GM12878 (cell line): ENCODE results near the gene SLC15A3. TPM values are rescaled to one million over a fixed set of nuclear protein-coding genes. Genes with fewer than 3 reads are reported as not detected.

Experiments used
- ATAC-seq: fragments of 200-7000 bp; cut with Tn5 transposase; 3 replicates; pipeline ENCODE4 v1.9.1; 2020; ENCODE audit warnings: mild to moderate bottlenecking, moderate library complexity
- BruUV-seq: library from RNA; stranded (reverse); fragments of 400-500 nt; replicated peaks from 2 replicates; lab custom pipeline; 2021; lab: Mats Ljungman, UMichigan
- CTCF ChIA-PET: fragments of 300-600 bp; sonication (Branson Sonifier 250); formaldehyde crosslinking; extraction: SDS; loops from one replicate; lab custom pipeline; 2021; ENCODE audit warnings: inconsistent platforms; lab: Yijun Ruan, JAX
- POLR2A ChIA-PET: fragments of 350-600 bp; formaldehyde crosslinking; extraction: SDS; loops from one replicate; lab custom pipeline; 2021; ENCODE audit warnings: inconsistent platforms; lab: Charles Lee
- RAD21 ChIA-PET: fragments of 300-600 bp; sonication (Branson Sonifier 250); formaldehyde crosslinking; loops from one replicate; lab custom pipeline; 2023; ENCODE audit warnings: antibody characterized with exemption; ENCODE audit not compliant: unreplicated experiment; lab: Charles Lee
- SMC1A ChIA-PET: fragments of 300-600 bp; sonication (Branson Sonifier 250); formaldehyde crosslinking; loops from one replicate; lab custom pipeline; 2023; ENCODE audit not compliant: unreplicated experiment, uncharacterized antibody; lab: Charles Lee
- DNase-seq: peaks from one replicate; pipeline ENCODE4 v3.0.0-alpha.2; 2011; ENCODE audit warnings: low read depth, low spot score
- FAIRE-seq: peaks from 3 replicates; lab custom pipeline; 2011; peaks lifted over from hg19 to GRCh38; lab: Jason Lieb, UNC
- H2AFZ ChIP-seq: 2 replicates; pipeline ENCODE4 v1.6.0; 2011; ENCODE audit warnings: low read depth, low read length, control low read depth; ENCODE audit not compliant: control insufficient read depth
- H3K27ac ChIP-seq: 2 replicates; pipeline ENCODE4 v1.5.1; 2011; ENCODE audit warnings: control low read depth; ENCODE audit not compliant: control insufficient read depth, insufficient read depth
- H3K27me3 ChIP-seq, 2 experiments: replicated peaks in 1 of 2; 2 replicates each; pipeline versions ENCODE4 v1.6.0 to v1.6.1; 2011; ENCODE audit warnings: low read length in 1 of 2; ENCODE audit not compliant: control insufficient read depth in 2 of 2, insufficient read depth in 2 of 2
- H3K36me3 ChIP-seq, 2 experiments: 2 replicates each; pipeline ENCODE4 v1.5.1; 2011; ENCODE audit warnings: low read length in 1 of 2; ENCODE audit not compliant: control insufficient read depth in 2 of 2, insufficient read depth in 2 of 2
- H3K4me1 ChIP-seq: 2 replicates; pipeline ENCODE4 v1.6.1; 2011; ENCODE audit warnings: mild to moderate bottlenecking, low read length, moderate library complexity, mixed read lengths; ENCODE audit not compliant: control insufficient read depth, insufficient read depth
- H3K4me2 ChIP-seq: 2 replicates; pipeline ENCODE4 v1.6.0; 2011; ENCODE audit warnings: control low read depth; ENCODE audit not compliant: control insufficient read depth, insufficient read depth
- H3K4me3 ChIP-seq: fragments of 200-600 bp; sonication (generic); 2 replicates; pipeline ENCODE4 v1.5.1; 2016
- H3K79me2 ChIP-seq: 2 replicates; pipeline ENCODE4 v1.6.0; 2011; ENCODE audit warnings: low read length; ENCODE audit not compliant: control insufficient read depth, insufficient read depth
- H3K9ac ChIP-seq: 2 replicates; pipeline ENCODE4 v1.8.0; 2011; ENCODE audit warnings: low read length, control low read depth, mixed read lengths; ENCODE audit not compliant: control insufficient read depth, insufficient read depth
- H3K9me3 ChIP-seq: replicated peaks from 3 replicates; pipeline ENCODE4 v1.5.1; 2011; ENCODE audit warnings: mild to moderate bottlenecking, low read length; ENCODE audit not compliant: control insufficient read depth, insufficient read depth
- H4K20me1 ChIP-seq: 2 replicates; pipeline ENCODE4 v1.6.0; 2011; ENCODE audit not compliant: control insufficient read depth, insufficient read depth
- ATF7 ChIP-seq: fragments of 450-650 bp; IDR thresholded peaks from 2 replicates; pipeline ENCODE4 v1.6.1; 2016; ENCODE audit warnings: low read depth, mild to moderate bottlenecking
- CBFB ChIP-seq: IDR thresholded peaks from 2 replicates; pipeline ENCODE4 v1.6.1; 2016; ENCODE audit warnings: antibody characterized with exemption, low read depth
- EGR1 ChIP-seq, 2 experiments: IDR thresholded peaks; 1 replicate in 1 of 2; 2 replicates in 1 of 2; pipeline ENCODE4 v1.6.1; 2011 to 2012; ENCODE audit warnings: low read depth in 2 of 2, low read length in 2 of 2, borderline replicate concordance in 1 of 2, mild to moderate bottlenecking in 1 of 2, moderate library complexity in 1 of 2
- JUND ChIP-seq: IDR thresholded peaks from 2 replicates; pipeline ENCODE4 v1.6.1; 2012; ENCODE audit warnings: low read depth, mild to moderate bottlenecking, low read length, improper control_type of control experiment, moderate library complexity
- KDM1A ChIP-seq: fragments of 200-600 bp; sonication (generic); IDR thresholded peaks from 2 replicates; pipeline ENCODE4 v1.6.1; 2016; ENCODE audit warnings: borderline replicate concordance
- KLF5 ChIP-seq: fragments of 450-650 bp; IDR thresholded peaks from 2 replicates; pipeline ENCODE4 v1.6.1; 2014; ENCODE audit warnings: mild to moderate bottlenecking; ENCODE audit not compliant: partially characterized antibody
- NR2C2 ChIP-seq: IDR thresholded peaks from 2 replicates; pipeline ENCODE4 v1.6.1; 2011; ENCODE audit warnings: borderline replicate concordance, low read depth; ENCODE audit not compliant: control insufficient read depth, insufficient read length
- NR2F1 ChIP-seq: fragments of 450-650 bp; conservative IDR thresholded peaks from 2 replicates; pipeline ENCODE4 v1.6.1; 2017; ENCODE audit warnings: mild to moderate bottlenecking
- TCF3 ChIP-seq: IDR thresholded peaks from 2 replicates; pipeline ENCODE4 v1.6.1; 2012; ENCODE audit warnings: low read depth, mild to moderate bottlenecking, low read length, borderline replicate concordance; ENCODE audit not compliant: insufficient read depth
- ZNF207 ChIP-seq: fragments of 450-650 bp; IDR thresholded peaks from 2 replicates; pipeline ENCODE4 v1.6.1; 2014; ENCODE audit warnings: antibody characterized with exemption, mild to moderate bottlenecking, borderline replicate concordance
- WGBS: methylation state at CpG from one replicate; pipeline ENCODE4 v1.1.6; 2016; ENCODE audit warnings: low lambda C conversion rate; ENCODE audit not compliant: insufficient replicate concordance, insufficient coverage; ENCODE audit errors: missing lambda C conversion rate; 5-methylcytosine and 5-hydroxymethylcytosine counted together
- in situ Hi-C: fragments of 300-500 bp; cut with MboI; formaldehyde crosslinking; loops from 9 replicates; pipeline ENCODE4 v1.14.3; 2018; ENCODE audit warnings: mixed read lengths
- intact Hi-C: fragments of 100-400 bp; cut with micrococcal nuclease; formaldehyde crosslinking; loops from one replicate; pipeline ENCODE4 v1.14.2; 2022; ENCODE audit not compliant: unreplicated experiment
- polyA plus RNA-seq, 11 experiments: library from polyadenylated mRNA; depleted of rRNA in 4 of 11; unstranded in 6 of 11; stranded (reverse) in 5 of 11; fragments of >200 nt; fragmentation: Nextera tagmentation in 4 of 11; fragmentation: Illumina TruSeq in 1 of 11; extraction: Ambion mirVana in 4 of 11; extraction: Trizol in 1 of 11; gene quantifications; 1 replicate in 1 of 11; 2 replicates in 10 of 11; pipeline versions ENCODE4 v1.2.1 to v1.2.3, GENCODE V29; 2011 to 2016; ENCODE audit warnings: inconsistent platforms in 2 of 11, missing spikeins in 2 of 11, low read depth in 1 of 11
- total RNA-seq, 4 experiments: library from RNA; depleted of rRNA in 3 of 4; stranded (reverse); fragments of >200 nt in 3 of 4; fragmentation: Illumina TruSeq in 1 of 4; extraction: Trizol in 1 of 4; gene quantifications; 2 replicates each; pipeline versions ENCODE4 v1.2.1 to v1.2.3, GENCODE V29; 2013 to 2021
- TF ChIP-seq, protein P1 (sequence below): fragments of 450-650 bp; IDR thresholded peaks from 2 replicates; pipeline ENCODE4 v1.6.1; 2017; ENCODE audit warnings: low read depth, mild to moderate bottlenecking, moderate library complexity

The SLC15A3 gene
- total and polyA plus RNA-seq, 10 of the 15 experiments (the other 5 are each of a cell fraction or from before 2014, with no cell fraction given): 17.7 to 102 (median 55.8) TPM

DNA sequence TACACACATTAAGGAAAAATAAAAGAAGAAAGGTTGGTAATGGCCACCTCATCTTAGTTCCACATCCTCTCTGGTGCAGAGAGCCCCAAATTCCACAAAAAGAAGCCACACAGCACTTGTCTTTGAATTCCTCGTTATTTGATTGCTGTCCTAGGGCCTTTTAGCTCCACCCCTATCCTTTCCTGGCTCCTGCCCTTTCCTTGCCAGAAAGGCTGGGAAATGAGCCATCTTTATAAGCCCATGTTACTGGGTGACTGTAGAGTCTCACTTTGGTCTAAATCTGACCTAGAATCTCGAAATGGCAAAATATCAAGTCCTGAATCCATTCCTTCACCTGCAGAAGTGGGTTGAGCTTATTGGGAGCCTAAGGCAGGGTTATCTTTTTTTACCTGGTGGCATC lies 32.0 kb downstream of the SLC15A3 start (continued):
- TF ChIP-seq JUND: no peak
- TF ChIP-seq, protein P1, sequence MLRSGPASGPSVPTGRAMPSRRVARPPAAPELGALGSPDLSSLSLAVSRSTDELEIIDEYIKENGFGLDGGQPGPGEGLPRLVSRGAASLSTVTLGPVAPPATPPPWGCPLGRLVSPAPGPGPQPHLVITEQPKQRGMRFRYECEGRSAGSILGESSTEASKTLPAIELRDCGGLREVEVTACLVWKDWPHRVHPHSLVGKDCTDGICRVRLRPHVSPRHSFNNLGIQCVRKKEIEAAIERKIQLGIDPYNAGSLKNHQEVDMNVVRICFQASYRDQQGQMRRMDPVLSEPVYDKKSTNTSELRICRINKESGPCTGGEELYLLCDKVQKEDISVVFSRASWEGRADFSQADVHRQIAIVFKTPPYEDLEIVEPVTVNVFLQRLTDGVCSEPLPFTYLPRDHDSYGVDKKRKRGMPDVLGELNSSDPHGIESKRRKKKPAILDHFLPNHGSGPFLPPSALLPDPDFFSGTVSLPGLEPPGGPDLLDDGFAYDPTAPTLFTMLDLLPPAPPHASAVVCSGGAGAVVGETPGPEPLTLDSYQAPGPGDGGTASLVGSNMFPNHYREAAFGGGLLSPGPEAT: no peak
- TF ChIP-seq CBFB: no peak
- no peak for TF ChIP-seq TCF3
- TF ChIP-seq KDM1A: no peak
- TF ChIP-seq EGR1 (IDR thresholded peaks at IDR 0.05; ENCODE audit: borderline replicate concordance in 1 of 2, low read depth in 2 of 2, low read length in 2 of 2): no peak
- no peak for TF ChIP-seq KLF5
- TF ChIP-seq, all 136 proteins: peak for 0

DNA sequence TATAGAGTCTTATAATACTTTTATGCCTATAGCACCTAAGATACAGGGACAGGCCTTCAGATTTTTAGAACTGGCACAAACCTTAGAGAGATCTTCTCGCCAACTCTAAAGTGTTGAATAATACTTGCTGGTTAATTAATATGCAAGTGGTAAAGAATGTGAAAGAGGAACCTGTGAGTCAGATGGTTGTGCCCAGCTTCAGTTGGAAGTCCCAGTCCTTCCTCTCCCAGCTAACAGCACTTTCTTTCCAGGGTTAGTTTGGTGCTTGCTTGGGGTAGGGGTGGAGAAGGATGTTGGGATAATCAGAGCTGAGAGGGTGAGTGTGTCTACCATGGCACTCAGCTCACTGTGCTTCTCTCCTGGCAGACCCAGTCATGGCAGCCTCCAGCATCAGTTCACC lies 32.7 kb downstream of the SLC15A3 start:
- Histone ChIP-seq H3K27ac (no peak overlapping the region), H4K20me1 (no peaks in the 10 kb centered on the region), H2AFZ (no peak overlapping the region), H3K4me3 (no peak overlapping the region), H3K4me1 (peaks cover 29% of the 10 kb centered on the region), H3K9me3 (no peaks in the 10 kb centered on the region), H3K79me2 (peaks cover 37% of the 10 kb centered on the region), H3K27me3 (no peaks in the 10 kb centered on the region), H3K4me2 (no peak overlapping the region; the same call in 1 of the 2 replicates), H3K9ac (no peak overlapping the region), H3K36me3 (peaks cover 17 to 21% of the 10 kb centered on the region in 2 experiments)
- FAIRE-seq (no peak), ATAC-seq (no peak), DNase-seq (no peak)
- RAD21 ChIA-PET: interaction anchor here (0.7 to 1.7 kb wide), 4 partner anchors 9 to 162 kb away, joined by 3 to 5 read pairs (median 4); no protein-coding TSS in a partner anchor
- CTCF ChIA-PET: interaction anchor here (1.1 to 2.4 kb wide), 5 partner anchors 15 to 88 kb away, joined by 4 to 8 read pairs (median 7); no protein-coding TSS in a partner anchor
- SMC1A ChIA-PET: interaction anchor here (1.0 to 2.3 kb wide), 5 partner anchors 13 to 125 kb away, joined by 3 to 7 read pairs (median 3); no protein-coding TSS in a partner anchor
- no TSS peak for BruUV-seq
- 79% methylated on average over 1 of the region's 1 CpG for WGBS
- intact Hi-C loops (no loop called here), in situ Hi-C loops (no loop called here)
- POLR2A ChIA-PET: interaction anchor here (0.6 to 1.3 kb wide), 3 partner anchors 22 to 220 kb away, joined by 3 to 7 read pairs (median 3); no protein-coding TSS in a partner anchor
- TF ChIP-seq ATF7 (no peak), NR2C2 (no peak), ZNF207 (no peak), NR2F1 (no peak)
